Mesenchymal stem cell (in vitro differentiated cells and primary cell): ENCODE results near the gene DUX4. TPM values are rescaled to one million over a fixed set of nuclear protein-coding genes. Genes with fewer than 3 reads are reported as not detected.
"Not testable (repeated sequence)": the region's sequence is repeated elsewhere in the genome, so short reads cannot be mapped to it uniquely, and the experiment has no call there.

ENCODE experiments used
- DNase-seq: peaks from one replicate; pipeline ENCODE4 v3.0.0-alpha.2; 2013
- H2AFZ ChIP-seq: one replicate; pipeline ENCODE4 v1.6.1; 2013; ENCODE audit warnings: low read depth, mild to moderate bottlenecking, control low read depth, inconsistent platforms, low read length, moderate library complexity
- H2AK5ac ChIP-seq: 2 replicates; pipeline ENCODE4 v1.6.1; 2013; ENCODE audit warnings: low read length, moderate library complexity, mild to moderate bottlenecking, inconsistent platforms; ENCODE audit not compliant: severe bottlenecking
- H2BK120ac ChIP-seq: one replicate; pipeline ENCODE4 v1.6.1; 2013; ENCODE audit warnings: low read depth, mild to moderate bottlenecking, inconsistent platforms, low read length, moderate library complexity
- H2BK12ac ChIP-seq, 2 experiments: one replicate each; pipeline ENCODE4 v1.6.1; 2013; ENCODE audit warnings: inconsistent platforms in 2 of 2, low read length in 2 of 2, mild to moderate bottlenecking in 2 of 2, moderate library complexity in 2 of 2, control low read depth in 1 of 2
- H2BK15ac ChIP-seq: one replicate; pipeline ENCODE4 v1.6.1; 2013; ENCODE audit warnings: mild to moderate bottlenecking, low read depth, inconsistent platforms; ENCODE audit not compliant: poor library complexity, severe bottlenecking
- H2BK5ac ChIP-seq: 2 replicates; pipeline ENCODE4 v1.6.1; 2013; ENCODE audit warnings: low read depth, mild to moderate bottlenecking, low read length, control low read depth, inconsistent platforms; ENCODE audit not compliant: poor library complexity, severe bottlenecking
- H3K14ac ChIP-seq, 2 experiments: one replicate each; pipeline ENCODE4 v1.6.1; 2013; ENCODE audit warnings: inconsistent platforms in 2 of 2, low read length in 2 of 2, control low read depth in 1 of 2, mild to moderate bottlenecking in 1 of 2, moderate library complexity in 1 of 2
- H3K18ac ChIP-seq, 2 experiments: one replicate each; pipeline ENCODE4 v1.6.1; 2013; ENCODE audit warnings: inconsistent platforms in 2 of 2, low read length in 2 of 2, control low read depth in 1 of 2, low read depth in 1 of 2, mild to moderate bottlenecking in 1 of 2
- H3K23ac ChIP-seq, 2 experiments: one replicate each; pipeline ENCODE4 v1.6.1; 2013; ENCODE audit warnings: inconsistent platforms in 2 of 2, low read length in 2 of 2, mild to moderate bottlenecking in 2 of 2, moderate library complexity in 2 of 2, control low read depth in 1 of 2
- H3K27ac ChIP-seq: 2 replicates; pipeline ENCODE4 v1.5.1; 2013; ENCODE audit warnings: mild to moderate bottlenecking, moderate library complexity, low read length, control low read depth, inconsistent platforms; ENCODE audit not compliant: poor library complexity, severe bottlenecking
- H3K27me3 ChIP-seq, 2 experiments: 2 replicates each; pipeline versions ENCODE4 v1.6.1 to v1.7.0; 2013; ENCODE audit warnings: low read length in 2 of 2, mild to moderate bottlenecking in 2 of 2, moderate library complexity in 2 of 2, control low read depth in 1 of 2, inconsistent platforms in 1 of 2; ENCODE audit not compliant: control insufficient read depth in 1 of 2, insufficient read depth in 1 of 2
- H3K36me3 ChIP-seq, 2 experiments: 2 replicates each; pipeline versions ENCODE4 v1.6.1 to v1.7.0; 2013; ENCODE audit warnings: low read length in 2 of 2, control low read depth in 1 of 2, inconsistent platforms in 1 of 2, low read depth in 1 of 2, mild to moderate bottlenecking in 1 of 2; ENCODE audit not compliant: insufficient read depth in 2 of 2, control insufficient read depth in 1 of 2
- H3K4ac ChIP-seq, 2 experiments: one replicate each; pipeline ENCODE4 v1.6.1; 2013; ENCODE audit warnings: inconsistent platforms in 2 of 2, low read length in 2 of 2, mild to moderate bottlenecking in 2 of 2, moderate library complexity in 2 of 2, control low read depth in 1 of 2, low read depth in 1 of 2
- H3K4me1 ChIP-seq: 2 replicates; pipeline ENCODE4 v1.6.1; 2013; ENCODE audit warnings: low read depth, low read length, control low read depth; ENCODE audit not compliant: control insufficient read depth, insufficient read depth
- H3K4me2 ChIP-seq: 2 replicates; pipeline ENCODE4 v1.6.1; 2013; ENCODE audit warnings: low read length, mild to moderate bottlenecking, inconsistent platforms; ENCODE audit not compliant: poor library complexity, severe bottlenecking
- H3K4me3 ChIP-seq, 2 experiments: 2 replicates each; pipeline versions ENCODE4 v1.5.1 to v1.7.0; 2013; ENCODE audit warnings: low read length in 2 of 2, mild to moderate bottlenecking in 2 of 2, control low read depth in 1 of 2, low read depth in 1 of 2; ENCODE audit not compliant: insufficient read depth in 1 of 2
- H3K79me1 ChIP-seq: replicated peaks from 2 replicates; pipeline ENCODE4 v1.6.1; 2013; ENCODE audit warnings: mild to moderate bottlenecking, control low read depth, low read length, inconsistent platforms; ENCODE audit not compliant: poor library complexity, severe bottlenecking
- H3K9ac ChIP-seq: 2 replicates; pipeline ENCODE4 v1.7.0; 2013; ENCODE audit warnings: mild to moderate bottlenecking, low read length, moderate library complexity
- H3K9me3 ChIP-seq: 2 replicates; pipeline ENCODE4 v1.7.0; 2013; ENCODE audit warnings: mild to moderate bottlenecking, low read length; ENCODE audit not compliant: control insufficient read depth
- H4K8ac ChIP-seq: one replicate; pipeline ENCODE4 v1.6.1; 2013; ENCODE audit warnings: inconsistent platforms, mild to moderate bottlenecking, low read length, moderate library complexity
- H4K91ac ChIP-seq: one replicate; pipeline ENCODE4 v1.6.1; 2013; ENCODE audit warnings: mild to moderate bottlenecking, low read length, inconsistent platforms
- WGBS: methylation state at CpG from one replicate; pipeline ENCODE4 v1.1.7; 2013; ENCODE audit warnings: mixed read lengths; 5-methylcytosine and 5-hydroxymethylcytosine counted together
- small RNA-seq: library from polyadenylated mRNA; stranded (forward); fragments of <200 nt; extraction: miRNeasy Mini kit (QIAGEN cat#:217004); gene quantifications from one replicate; pipeline ENCODE3, GENCODE V24; 2013; ENCODE audit warnings: low read depth

The DUX4 gene

GRCh38 chr4:190203510-190203909, 29.9 kb downstream of the DUX4 start:
- H3K14ac ChIP-seq = not testable (repeated sequence)

More at GRCh38 chr4:190203510-190203909, 29.9 kb downstream of the DUX4 start:
- not testable (repeated sequence) for H4K91ac ChIP-seq, H3K27me3 ChIP-seq, H2BK5ac ChIP-seq, H2AK5ac ChIP-seq, H3K27ac ChIP-seq, H3K36me3 ChIP-seq, H3K23ac ChIP-seq, H2AFZ ChIP-seq, DNase-seq, H4K8ac ChIP-seq, H2BK15ac ChIP-seq, H3K9ac ChIP-seq, H3K79me1 ChIP-seq, H3K4me2 ChIP-seq, H3K9me3 ChIP-seq, H3K4me1 ChIP-seq, H3K18ac ChIP-seq, H3K4ac ChIP-seq, H2BK12ac ChIP-seq, H2BK120ac ChIP-seq, H3K4me3 ChIP-seq
- 98% methylated on average over 11 of the region's 73 CpGs for WGBS

Small RNA genes within 50 kb of the gene (small RNA-seq; reads per million reads assigned to genes)
- gene AC215524.1 = not detected
